Vagina (tissue), 2 donors: ENCODE results near the gene CFHR4.

Experiments
- POLR2A ChIP-seq, 2 donors: fragments of 450-650 bp; IDR thresholded peaks; one replicate each; pipeline ENCODE4 v1.6.1; 2017; ENCODE audit warnings: antibody characterized with exemption in 2 of 2, mild to moderate bottlenecking in 2 of 2, moderate library complexity in 2 of 2
- TF ChIP-seq, protein P1 (sequence below), 3 experiments: fragments of 450-650 bp in 2 of 3; fragments of 200-600 bp in 1 of 3; sonication (generic) in 1 of 3; IDR thresholded peaks; one replicate each; pipeline ENCODE4 v1.5.1; 2017 to 2019; ENCODE audit warnings: antibody characterized with exemption in 3 of 3, mild to moderate bottlenecking in 2 of 3, moderate library complexity in 2 of 3

GRCh38 chr1:196866974-196867373 is 20.9 kb upstream of the CFHR4 start:
- TF ChIP-seq, protein P1, sequence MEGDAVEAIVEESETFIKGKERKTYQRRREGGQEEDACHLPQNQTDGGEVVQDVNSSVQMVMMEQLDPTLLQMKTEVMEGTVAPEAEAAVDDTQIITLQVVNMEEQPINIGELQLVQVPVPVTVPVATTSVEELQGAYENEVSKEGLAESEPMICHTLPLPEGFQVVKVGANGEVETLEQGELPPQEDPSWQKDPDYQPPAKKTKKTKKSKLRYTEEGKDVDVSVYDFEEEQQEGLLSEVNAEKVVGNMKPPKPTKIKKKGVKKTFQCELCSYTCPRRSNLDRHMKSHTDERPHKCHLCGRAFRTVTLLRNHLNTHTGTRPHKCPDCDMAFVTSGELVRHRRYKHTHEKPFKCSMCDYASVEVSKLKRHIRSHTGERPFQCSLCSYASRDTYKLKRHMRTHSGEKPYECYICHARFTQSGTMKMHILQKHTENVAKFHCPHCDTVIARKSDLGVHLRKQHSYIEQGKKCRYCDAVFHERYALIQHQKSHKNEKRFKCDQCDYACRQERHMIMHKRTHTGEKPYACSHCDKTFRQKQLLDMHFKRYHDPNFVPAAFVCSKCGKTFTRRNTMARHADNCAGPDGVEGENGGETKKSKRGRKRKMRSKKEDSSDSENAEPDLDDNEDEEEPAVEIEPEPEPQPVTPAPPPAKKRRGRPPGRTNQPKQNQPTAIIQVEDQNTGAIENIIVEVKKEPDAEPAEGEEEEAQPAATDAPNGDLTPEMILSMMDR (IDR thresholded peaks at IDR 0.05): no peak
- TF ChIP-seq POLR2A (IDR thresholded peaks at IDR 0.05): no peak
